T-helper 9 cell (primary cell): ENCODE measurements around the gene KCNH3.
"Not testable (repeated sequence)": the region's sequence is repeated elsewhere in the genome, so short reads cannot be mapped to it uniquely, and the experiment has no call there.

Experiments
- DNase-seq: peaks from one replicate; pipeline ENCODE4 v3.0.0-alpha.2; 2020

Gene KCNH3

GRCh38 chr12:49588721-49589516 is 50.1 kb downstream of the KCNH3 start:
- no peak for DNase-seq

DNA sequence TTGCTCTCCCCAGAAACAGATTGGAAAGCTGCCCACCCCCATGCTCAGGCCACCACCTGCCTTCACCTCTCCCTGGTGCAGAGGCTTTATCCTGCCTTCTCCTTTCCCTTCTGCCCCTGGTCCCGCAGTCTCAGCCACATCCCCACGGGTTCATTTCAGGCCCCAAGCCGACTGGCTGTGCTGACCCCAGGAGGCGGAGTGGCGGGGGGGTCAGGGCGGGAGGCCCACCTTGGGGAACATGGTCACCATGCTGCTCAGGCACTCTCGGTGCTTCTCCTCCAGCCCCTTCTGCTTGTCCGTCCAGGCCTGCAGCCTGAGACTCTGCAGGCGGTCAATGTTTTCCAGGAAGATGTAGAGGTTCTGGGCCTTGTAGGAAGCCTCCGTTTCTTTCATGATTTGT is 59.7 kb downstream of the KCNH3 start:
- DNase-seq, result no peak

DNA sequence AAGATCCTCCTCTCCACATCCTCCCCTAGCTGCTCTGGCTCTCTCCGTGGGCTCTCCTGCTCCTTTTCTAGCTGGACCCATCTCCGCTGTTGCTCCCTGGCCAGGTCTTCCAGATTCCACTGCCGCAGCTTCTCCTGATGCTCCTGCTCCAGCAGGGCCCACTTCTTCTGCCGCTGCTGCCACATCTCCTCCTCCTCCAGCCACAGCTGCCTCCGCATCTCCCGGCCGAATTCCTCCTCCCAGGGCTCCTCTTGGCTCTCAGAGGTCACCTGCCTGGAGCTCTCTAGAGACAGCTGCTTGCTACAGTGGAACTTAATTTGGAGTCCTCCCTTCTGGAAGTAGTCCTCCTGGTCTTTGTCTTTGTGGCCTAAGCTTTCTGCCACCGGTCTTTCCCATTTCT is 61.1 kb downstream of the KCNH3 start:
- DNase-seq, result no peak

GRCh38 chr12:49603721-49604120 is 64.9 kb downstream of the KCNH3 start:
- DNase-seq, result no peak

- DNase-seq, result no peak
Measured at GRCh38 chr12:49604856-49605255, 66.0 kb downstream of the KCNH3 start.

DNA sequence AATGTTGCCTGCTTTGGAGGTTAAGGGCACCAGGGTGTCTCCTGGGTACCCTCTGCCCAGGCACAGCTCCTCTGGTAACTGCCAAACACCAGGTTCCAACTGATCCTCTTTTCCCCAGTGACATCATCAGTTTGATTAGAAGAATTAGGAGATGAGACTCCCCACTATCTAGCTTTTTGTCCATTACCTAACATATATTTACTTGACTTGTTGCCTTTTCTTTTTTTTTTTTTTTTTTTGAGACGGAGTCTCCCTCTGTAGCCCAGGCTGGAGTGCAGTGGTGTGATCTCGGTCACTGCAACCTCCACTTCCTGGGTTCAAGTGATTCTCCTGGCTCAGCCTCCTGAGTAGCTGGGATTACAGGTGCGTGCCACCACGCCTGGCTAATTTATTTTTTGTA is 66.7 kb downstream of the KCNH3 start, which contains the start of gene FAM186B:
TSS of gene FAM186B (minus strand) at position 101 of the 400 bp plus-strand sequence. CDS start 162 bp downstream, outside the sequence.
- DNase-seq, result not testable (repeated sequence)
